ENCODE results near the gene NR2C2. TPM values are rescaled to one million over a fixed set of nuclear protein-coding genes. Genes with fewer than 3 reads are reported as not detected.

NR2C2 gene
- polyA plus RNA-seq, 1 donor, result 66.5 TPM

Other genes starting within 250 kb of the NR2C2 start
- 20.9 TPM for gene FGD5, start 128.6 kb upstream of the NR2C2 start, polyA plus RNA-seq (ENCODE audit: insufficient read length)
- 102 TPM for gene MRPS25, start 117.7 kb downstream of the NR2C2 start, polyA plus RNA-seq (ENCODE audit: insufficient read length)
- gene RBSN, start 151.6 kb downstream of the NR2C2 start, polyA plus RNA-seq (ENCODE audit: insufficient read length), result 33.3 TPM

All from left kidney (tissue), 1 donor.